DMS79 (cell line): ENCODE results near the gene ACTR8.

Experiments
- DNase-seq: peaks from one replicate; lab custom pipeline; 2025; lab: John Stamatoyannopoulos, UW

ACTR8 gene

GRCh38 chr3:53863145-53863544 is 18.8 kb downstream of the ACTR8 start:
- no peak for DNase-seq

GRCh38 chr3:53862241-53862640 is 19.7 kb downstream of the ACTR8 start:
- no peak for DNase-seq

GRCh38 chr3:53860196-53860595 is 21.8 kb downstream of the ACTR8 start:
- no peak for DNase-seq

- no peak for DNase-seq
Observed at GRCh38 chr3:53859178-53859577, 22.8 kb downstream of the ACTR8 start.

- no peak for DNase-seq
Observed at GRCh38 chr3:53858096-53858741, 23.7 kb downstream of the ACTR8 start.

- DNase-seq: no peak
Observed at GRCh38 chr3:53856964-53857363, 25.0 kb downstream of the ACTR8 start.

- DNase-seq: no peak
Observed at GRCh38 chr3:53850895-53851294, 31.1 kb downstream of the ACTR8 start.

- DNase-seq: no peak
Observed at GRCh38 chr3:53849916-53850315, 32.0 kb downstream of the ACTR8 start.

GRCh38 chr3:53846851-53847155 is 35.1 kb downstream of the ACTR8 start:
- no peak for DNase-seq

GRCh38 chr3:53846134-53846850 is 35.7 kb downstream of the ACTR8 start, which contains the start of the genes CHDH and IL17RB:
Gene CHDH (minus strand): TSS chr3:53846419. CDS start chr3:53824008, 22,411 bp downstream.
Gene IL17RB (plus strand): TSS chr3:53846568. CDS start chr3:53846589, 21 bp downstream.
- no peak for DNase-seq

GRCh38 chr3:53845881-53846133 is 36.1 kb downstream of the ACTR8 start:
- DNase-seq: no peak

GRCh38 chr3:53845103-53845880 is 36.7 kb downstream of the ACTR8 start:
- DNase-seq: no peak

GRCh38 chr3:53844262-53845102 is 37.5 kb downstream of the ACTR8 start:
- no peak for DNase-seq

- no peak for DNase-seq
Observed at GRCh38 chr3:53843195-53844177, 38.5 kb downstream of the ACTR8 start.

GRCh38 chr3:53842436-53843194 is 39.3 kb downstream of the ACTR8 start:
- DNase-seq: no peak

GRCh38 chr3:53841296-53841695 is 40.7 kb downstream of the ACTR8 start:
- no peak for DNase-seq

- DNase-seq: no peak
Observed at GRCh38 chr3:53837331-53837730, 44.6 kb downstream of the ACTR8 start.

- DNase-seq: no peak
Observed at GRCh38 chr3:53836084-53836872, 45.7 kb downstream of the ACTR8 start.

GRCh38 chr3:53835257-53835656 is 46.7 kb downstream of the ACTR8 start:
- DNase-seq: no peak
